HG03066 (cell line): ENCODE data around the gene TASP1.
"Not testable (repeated sequence)": the region's sequence is repeated elsewhere in the genome, so short reads cannot be mapped to it uniquely, and the experiment has no call there.

Source experiments
- ATAC-seq: cut with Tn5 transposase; IDR thresholded peaks from one replicate; pipeline ENCODE4 v1.9.1; 2021; ENCODE audit warnings: low read depth; ENCODE audit not compliant: unreplicated experiment

The TASP1 gene, protein sequence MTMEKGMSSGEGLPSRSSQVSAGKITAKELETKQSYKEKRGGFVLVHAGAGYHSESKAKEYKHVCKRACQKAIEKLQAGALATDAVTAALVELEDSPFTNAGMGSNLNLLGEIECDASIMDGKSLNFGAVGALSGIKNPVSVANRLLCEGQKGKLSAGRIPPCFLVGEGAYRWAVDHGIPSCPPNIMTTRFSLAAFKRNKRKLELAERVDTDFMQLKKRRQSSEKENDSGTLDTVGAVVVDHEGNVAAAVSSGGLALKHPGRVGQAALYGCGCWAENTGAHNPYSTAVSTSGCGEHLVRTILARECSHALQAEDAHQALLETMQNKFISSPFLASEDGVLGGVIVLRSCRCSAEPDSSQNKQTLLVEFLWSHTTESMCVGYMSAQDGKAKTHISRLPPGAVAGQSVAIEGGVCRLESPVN

DNA sequence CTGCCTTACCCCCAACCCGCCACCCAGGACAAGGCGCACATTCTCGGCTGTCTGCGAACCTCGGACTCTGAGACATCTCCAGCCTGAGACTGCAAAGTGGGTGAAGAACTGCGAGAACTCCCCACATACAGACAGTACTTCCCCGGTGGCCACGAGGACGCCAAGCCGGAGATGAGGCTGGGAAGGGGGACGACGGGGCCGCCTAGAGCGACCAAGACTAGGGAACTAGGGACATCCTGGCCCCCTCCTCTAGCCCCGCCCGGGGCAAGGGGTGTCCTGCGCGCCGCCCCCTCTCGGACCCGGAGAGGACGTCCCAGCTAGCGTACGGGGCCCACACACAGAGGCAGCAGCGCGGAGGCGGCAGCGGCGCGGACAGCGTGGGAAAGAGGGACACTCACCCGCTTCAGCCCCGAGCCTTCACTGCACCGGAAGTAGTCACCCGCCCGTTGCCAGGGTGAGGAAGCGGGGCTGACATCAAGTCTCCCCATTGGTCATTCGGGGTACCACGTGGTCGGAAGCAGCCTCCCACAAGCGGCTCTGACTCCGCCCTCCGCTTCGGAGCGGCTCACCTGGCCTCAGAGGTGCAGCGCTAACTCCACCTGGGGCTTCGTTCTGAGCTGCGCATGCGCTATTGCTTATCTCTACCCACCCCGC is at the start of gene TASP1:
Gene TASP1, minus strand, starts transcription at position 437 of the 654 bp plus-strand sequence. CDS start 8,854 bp downstream, outside the sequence.
- peak; percentile 100 for ATAC-seq

GRCh38 chr20:13687815-13688214 is 49.1 kb upstream of the TASP1 start:
- ATAC-seq: no peak

DNA sequence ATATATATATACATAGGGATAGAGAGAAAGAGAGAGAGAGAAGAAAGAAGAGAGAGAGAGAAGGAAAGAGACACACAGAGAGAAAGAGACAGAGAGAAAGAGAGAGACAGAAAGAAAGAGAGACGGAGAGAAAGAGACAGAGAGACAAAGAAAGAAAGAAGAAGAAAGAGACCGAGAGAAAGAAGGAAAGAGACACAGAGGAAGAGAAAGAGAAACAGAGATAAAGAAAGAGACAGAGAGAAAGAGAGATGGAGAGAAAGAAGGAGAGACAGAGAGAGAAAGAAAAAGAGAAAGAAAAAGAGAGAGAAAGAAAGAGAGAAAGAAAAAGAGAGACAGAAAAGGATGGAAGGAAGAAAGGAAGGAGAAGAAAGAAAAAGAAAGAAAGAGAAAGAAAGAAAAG is 46.9 kb upstream of the TASP1 start:
- ATAC-seq: no peak

DNA sequence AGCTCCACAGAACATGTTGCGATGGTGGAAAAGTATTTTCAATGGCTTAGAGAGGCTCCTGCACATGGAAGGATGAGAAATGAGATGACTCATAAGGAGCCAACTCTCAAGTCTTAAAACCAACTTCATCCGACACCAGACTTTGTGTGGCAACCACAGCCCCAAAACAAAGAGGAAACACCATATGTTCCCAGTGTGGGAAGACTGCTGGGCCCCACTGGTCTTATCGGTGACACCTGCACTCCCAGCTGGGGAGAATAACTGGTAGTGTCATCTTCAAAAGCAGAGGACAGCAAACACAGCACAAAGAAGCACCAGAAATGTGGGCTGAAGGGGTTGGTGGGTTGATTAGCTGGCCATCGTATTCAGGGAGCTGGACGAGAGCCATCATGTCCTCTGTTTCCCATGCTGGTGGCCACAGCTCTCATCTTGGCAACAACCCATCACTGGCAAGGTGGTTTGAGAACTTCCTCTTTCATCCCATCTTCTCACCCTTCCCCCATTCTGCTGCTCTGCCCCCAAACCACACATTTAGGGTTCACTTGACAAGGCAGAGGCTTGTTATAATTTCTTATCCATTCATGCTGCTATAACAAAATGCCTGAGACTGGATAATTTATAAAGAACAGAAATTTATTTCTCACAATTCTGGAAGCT is 46.0 kb upstream of the TASP1 start:
- peak; percentile 73 for ATAC-seq

- ATAC-seq: no peak
These were observed 45.1 kb upstream of the TASP1 start for GRCh38 chr20:13683833-13684232.

GRCh38 chr20:13681248-13682125 is 42.8 kb upstream of the TASP1 start:
- peak; percentile 60 for ATAC-seq

DNA sequence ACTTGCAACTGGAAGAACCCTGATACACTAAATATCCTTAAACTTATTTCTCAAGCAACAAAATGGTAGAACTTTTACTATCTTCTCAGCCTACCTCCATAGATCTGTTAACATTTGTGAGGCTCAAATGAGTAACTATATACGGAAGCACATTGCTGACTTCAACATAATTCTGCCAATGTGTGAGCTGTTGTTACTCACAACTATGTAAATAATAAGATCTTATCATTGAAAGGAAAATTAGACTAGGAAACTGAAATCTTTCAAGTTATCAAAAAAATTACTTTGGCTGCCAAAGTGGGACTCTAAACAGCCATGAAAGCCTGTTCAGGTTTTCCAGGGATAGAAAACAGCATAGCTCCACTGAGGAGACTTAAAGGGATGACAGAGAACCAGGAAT is 40.2 kb upstream of the TASP1 start:
- ATAC-seq: no peak

- ATAC-seq: no peak
These were observed 38.5 kb upstream of the TASP1 start for GRCh38 chr20:13677241-13677640.

DNA sequence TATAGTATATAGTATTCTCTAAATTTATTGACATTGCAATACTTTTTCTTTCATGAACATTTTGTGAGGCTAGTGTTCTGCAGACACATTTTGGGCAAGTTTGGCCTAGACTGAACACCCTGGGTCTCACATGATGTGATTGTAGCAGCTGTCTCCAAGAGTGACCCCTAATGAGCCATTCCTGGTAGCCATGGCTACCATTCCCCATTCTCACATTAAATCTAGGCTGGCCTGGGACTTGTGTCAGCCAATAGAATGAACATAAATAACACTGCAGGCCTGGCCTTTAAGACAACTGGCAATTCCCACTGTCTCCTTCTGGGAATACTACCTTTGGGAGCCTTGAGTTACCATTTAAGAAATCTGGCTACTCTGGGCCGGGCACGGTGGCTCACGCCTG is 38.0 kb upstream of the TASP1 start:
- ATAC-seq: no peak

- no peak for ATAC-seq
These were observed 34.0 kb upstream of the TASP1 start for GRCh38 chr20:13672690-13673089.

GRCh38 chr20:13671916-13672378 is 33.2 kb upstream of the TASP1 start:
- ATAC-seq: no peak

- no peak for ATAC-seq
These were observed 32.8 kb upstream of the TASP1 start for GRCh38 chr20:13671512-13671911.

DNA sequence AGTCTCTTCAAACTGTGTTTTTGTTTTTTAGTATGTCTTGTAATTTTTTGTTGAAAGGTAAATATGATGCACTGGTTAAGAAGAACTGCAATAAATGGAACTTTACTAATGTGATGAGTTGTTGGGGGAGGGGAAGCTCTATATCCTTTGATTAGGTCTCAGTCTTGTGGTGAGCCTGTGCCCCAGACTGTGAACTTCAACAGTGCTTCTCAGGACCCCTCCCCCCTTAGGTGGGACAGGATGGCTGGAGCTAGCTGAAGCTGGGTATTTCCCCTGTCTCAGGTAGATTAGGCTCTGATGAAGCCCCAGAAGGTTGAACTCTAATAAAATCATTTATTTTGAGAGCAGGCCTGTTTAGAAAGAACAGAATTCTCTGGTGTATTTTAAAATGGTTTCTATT is 31.4 kb upstream of the TASP1 start:
- no peak for ATAC-seq

- ATAC-seq: no peak
These were observed 27.1 kb upstream of the TASP1 start for GRCh38 chr20:13665709-13666395.

GRCh38 chr20:13661070-13661685 is 22.4 kb upstream of the TASP1 start:
- ATAC-seq: no peak

DNA sequence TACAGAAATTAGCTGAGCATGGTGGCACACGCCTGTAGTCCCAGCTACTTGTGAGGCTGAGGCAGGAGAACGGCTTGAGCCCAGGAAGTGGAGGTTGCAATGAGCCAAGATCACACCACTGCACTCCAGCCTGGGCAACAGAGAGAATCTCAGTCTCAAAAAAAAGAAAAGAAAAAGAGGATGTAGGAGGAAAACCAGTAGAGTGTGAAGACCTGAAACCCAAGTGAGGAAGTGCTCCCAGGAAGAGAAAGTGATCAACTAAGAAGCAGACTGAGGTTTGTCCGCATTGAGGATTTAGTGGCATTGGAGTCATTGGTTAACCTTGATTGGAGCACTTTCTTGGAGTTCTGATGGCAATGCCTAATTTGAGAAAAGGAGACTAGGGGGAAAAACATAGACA is 20.6 kb upstream of the TASP1 start:
- ATAC-seq: peak; percentile 94

DNA sequence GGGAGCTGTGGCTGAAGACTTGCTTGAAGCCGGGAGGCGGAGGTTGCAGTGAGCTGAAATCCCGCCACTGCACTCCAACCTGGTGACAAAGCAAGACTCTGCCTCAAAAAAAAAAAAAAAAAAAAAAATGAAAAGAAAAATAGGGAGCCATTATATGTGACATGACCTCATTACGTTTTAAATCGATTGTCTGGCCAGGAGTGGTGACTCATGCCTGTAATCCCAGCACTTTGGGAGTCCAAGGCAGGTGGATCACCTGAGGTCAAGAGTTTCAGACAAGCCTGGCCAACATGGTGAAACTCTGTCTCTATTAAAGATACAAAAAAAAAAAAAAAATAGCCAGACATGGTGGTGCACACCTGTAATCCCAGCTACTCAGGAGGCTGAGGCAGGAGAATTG is 19.3 kb upstream of the TASP1 start:
- ATAC-seq: not testable (repeated sequence)

DNA sequence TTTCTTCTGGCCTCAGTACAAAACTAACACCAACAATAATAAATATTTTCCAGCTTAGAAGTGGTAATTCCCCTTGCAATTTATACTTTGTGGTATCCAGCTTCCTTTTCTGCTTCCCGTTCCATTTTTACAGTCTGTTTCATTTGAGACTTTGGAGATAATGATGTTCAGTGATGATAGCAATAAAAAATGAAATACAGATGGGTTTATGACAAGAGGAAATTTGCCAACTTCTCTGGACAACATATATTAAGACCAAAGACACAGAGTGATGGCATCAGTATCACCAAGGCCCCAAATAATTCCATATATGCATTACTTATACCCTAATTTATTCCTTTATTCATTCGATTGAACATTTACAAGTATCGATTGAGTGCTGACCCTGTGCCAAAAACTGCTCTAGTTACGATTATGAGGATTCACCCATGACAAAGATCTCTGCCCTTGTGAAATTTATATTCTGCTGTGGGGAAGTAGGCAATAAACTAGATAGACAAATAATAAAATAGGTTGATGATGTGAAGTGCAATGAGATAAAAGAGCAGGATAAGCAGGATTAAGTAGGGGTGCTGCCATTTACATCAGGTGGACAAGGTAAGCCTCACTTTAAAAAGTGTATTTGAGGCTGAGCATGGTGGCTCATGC is 18.1 kb upstream of the TASP1 start:
- no peak for ATAC-seq

DNA sequence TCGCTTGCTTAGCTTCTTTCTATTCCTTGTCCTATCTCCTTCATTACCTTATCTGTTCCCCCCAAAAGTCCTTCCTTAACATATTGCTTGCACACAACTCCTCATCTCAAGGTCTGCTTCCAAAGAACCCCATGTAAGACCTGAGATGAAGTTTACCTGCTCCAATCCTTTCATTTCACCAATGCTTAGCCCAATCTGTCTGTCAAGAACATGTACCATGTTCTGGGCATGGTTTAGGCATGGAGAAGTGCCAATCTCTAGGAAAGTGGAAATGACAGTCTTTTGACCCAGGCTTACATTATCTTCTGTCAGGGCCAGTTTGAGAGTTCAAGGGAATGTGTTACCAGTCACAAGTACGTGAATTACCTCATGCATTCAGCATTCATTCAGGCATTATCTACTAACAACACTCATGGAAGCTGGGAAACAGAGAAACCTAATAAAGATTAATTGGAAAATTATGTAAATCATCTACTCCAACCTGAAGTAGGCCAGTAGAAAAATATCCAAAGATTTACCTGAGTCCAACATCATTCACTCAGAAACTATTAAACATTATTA is 15.8 kb upstream of the TASP1 start:
- ATAC-seq: no peak
